K562 (cell line): ENCODE results near the gene CKS2. TPM values are rescaled to one million over a fixed set of nuclear protein-coding genes. Genes with fewer than 3 reads are reported as not detected.

Source experiments
- GMEB1 ChIP-seq: fragments of 250-450 bp; sonication (Bioruptor Pico); IDR thresholded peaks from 2 replicates; pipeline ENCODE4 v1.4.0; 2020; ENCODE audit warnings: mild to moderate bottlenecking
- HNRNPH1 ChIP-seq: fragments of 200-400 bp; formaldehyde crosslinking; optimal IDR thresholded peaks from 2 replicates; pipeline ENCODE3; 2017; ENCODE audit warnings: low read depth, mild to moderate bottlenecking, low read length, moderate library complexity
- KDM5B ChIP-seq: fragments of 200-600 bp; sonication (generic); IDR thresholded peaks from 2 replicates; pipeline ENCODE4 v1.6.1; 2012; ENCODE audit warnings: low read depth, mild to moderate bottlenecking, moderate library complexity, low read length, control low read depth, inconsistent platforms; ENCODE audit not compliant: insufficient replicate concordance
- LARP7 ChIP-seq: fragments of 450-650 bp; IDR thresholded peaks from 2 replicates; pipeline ENCODE4 v1.6.1; 2016
- MCM2 ChIP-seq: fragments of 450-650 bp; IDR thresholded peaks from 2 replicates; pipeline ENCODE4 v1.6.1; 2017; ENCODE audit warnings: low read depth, mild to moderate bottlenecking
- MLX ChIP-seq, 2 experiments: fragments of 450-650 bp in 1 of 2; sonication (generic) in 1 of 2; formaldehyde crosslinking; conservative IDR thresholded peaks; 2 replicates each; pipeline versions ENCODE4 v1.4.0 to v1.8.1; 2020 to 2022; ENCODE audit warnings: mild to moderate bottlenecking in 1 of 2, missing genetic modification reagents in 1 of 2
- MTA1 ChIP-seq: fragments of 450-650 bp; IDR thresholded peaks from 2 replicates; pipeline ENCODE4 v1.6.1; 2017; ENCODE audit warnings: borderline replicate concordance
- MTA3 ChIP-seq: fragments of 450-650 bp; formaldehyde crosslinking; IDR thresholded peaks from 2 replicates; pipeline ENCODE4 v1.6.1; 2017; ENCODE audit warnings: mild to moderate bottlenecking, borderline replicate concordance
- NR2F6 ChIP-seq: fragments of 450-650 bp; formaldehyde crosslinking; IDR thresholded peaks from 2 replicates; pipeline ENCODE4 v1.4.0; 2020; ENCODE audit warnings: mild to moderate bottlenecking
- NR4A1 ChIP-seq, 2 experiments: fragments of 250-450 bp in 1 of 2; fragments of 450-650 bp in 1 of 2; sonication (Bioruptor Pico) in 1 of 2; IDR thresholded peaks; 2 replicates each; pipeline versions ENCODE4 v1.4.0 to v1.6.1; 2016 to 2020; ENCODE audit warnings: mild to moderate bottlenecking in 2 of 2, missing compliant biosample characterization in 1 of 2, missing genetic modification characterization in 1 of 2, moderate library complexity in 1 of 2
- POLR2B ChIP-seq: fragments of 450-650 bp; IDR thresholded peaks from 2 replicates; pipeline ENCODE4 v1.6.1; 2018; ENCODE audit warnings: low read depth; ENCODE audit not compliant: partially characterized antibody
- RHOXF2B ChIP-seq: fragments of 250-450 bp; sonication (Bioruptor Pico); conservative IDR thresholded peaks from 2 replicates; pipeline ENCODE4 v1.5.1; 2021
- SIX5 ChIP-seq, 2 experiments: IDR thresholded peaks; 2 replicates each; pipeline ENCODE4 v1.6.1; 2011; ENCODE audit warnings: low read length in 2 of 2, borderline replicate concordance in 1 of 2, low read depth in 1 of 2, mild to moderate bottlenecking in 1 of 2, moderate library complexity in 1 of 2; ENCODE audit not compliant: insufficient read depth in 1 of 2
- SMARCE1 ChIP-seq: fragments of 450-650 bp; IDR thresholded peaks from 2 replicates; pipeline ENCODE4 v1.7.1; 2016; ENCODE audit warnings: mild to moderate bottlenecking
- SNAPC5 ChIP-seq: fragments of 250-450 bp; sonication (Bioruptor Pico); IDR thresholded peaks from 2 replicates; pipeline ENCODE4 v1.8.0; 2021; ENCODE audit warnings: moderate library complexity, mild to moderate bottlenecking, inconsistent platforms
- TCF3 ChIP-seq: sonication (generic); formaldehyde crosslinking; IDR thresholded peaks from 2 replicates; pipeline ENCODE4 v1.4.0; 2020; ENCODE audit warnings: mild to moderate bottlenecking, missing genetic modification reagents
- TCF7 ChIP-seq: sonication (generic); IDR thresholded peaks from 2 replicates; pipeline ENCODE4 v1.6.1; 2016; ENCODE audit warnings: antibody characterized with exemption, borderline replicate concordance
- TCFL5 ChIP-seq: fragments of 250-450 bp; sonication (Bioruptor Pico); conservative IDR thresholded peaks from 2 replicates; pipeline ENCODE4 v1.6.1; 2021; ENCODE audit warnings: mild to moderate bottlenecking, moderate library complexity, matching md5 sums
- TRIM24 ChIP-seq, 2 experiments: fragments of 450-650 bp; IDR thresholded peaks; 2 replicates each; pipeline ENCODE4 v1.6.1; 2016
- YY1 ChIP-seq, 3 experiments: IDR thresholded peaks; 2 replicates each; pipeline ENCODE4 v1.6.1; 2011; ENCODE audit warnings: low read length in 2 of 3, mild to moderate bottlenecking in 2 of 3, moderate library complexity in 2 of 3, borderline replicate concordance in 1 of 3, control low read depth in 1 of 3, low read depth in 1 of 3; ENCODE audit not compliant: insufficient read depth in 3 of 3, insufficient replicate concordance in 2 of 3, control insufficient read depth in 1 of 3, insufficient read length in 1 of 3; ENCODE audit errors: extremely low read depth in 1 of 3
- ZBTB2 ChIP-seq: fragments of 450-650 bp; IDR thresholded peaks from 2 replicates; pipeline ENCODE4 v1.6.1; 2016; ENCODE audit warnings: antibody characterized with exemption
- ZNF23 ChIP-seq: fragments of 250-450 bp; sonication (Bioruptor Pico); IDR thresholded peaks from 2 replicates; pipeline ENCODE4 v1.4.0; 2020; ENCODE audit warnings: mild to moderate bottlenecking
- ZNF384 ChIP-seq: IDR thresholded peaks from 2 replicates; pipeline ENCODE4 v1.6.1; 2012; ENCODE audit warnings: low read depth, low read length, improper control_type of control experiment
- ZNF445 ChIP-seq: fragments of 250-450 bp; sonication (Bioruptor Pico); IDR thresholded peaks from 2 replicates; pipeline ENCODE4 v1.4.0; 2020; ENCODE audit warnings: low read depth, mild to moderate bottlenecking, moderate library complexity
- polyA plus RNA-seq, 8 experiments: library from polyadenylated mRNA; depleted of rRNA in 4 of 8; stranded (reverse) in 5 of 8; unstranded in 3 of 8; fragments of >200 nt; fragmentation: Nextera tagmentation in 2 of 8; fragmentation: Illumina TruSeq in 1 of 8; extraction: Ambion mirVana in 2 of 8; extraction: Trizol in 1 of 8; gene quantifications; 2 replicates each; pipeline versions ENCODE4 v1.2.1 to v1.2.3, GENCODE V29; 2011 to 2014; ENCODE audit warnings: inconsistent platforms in 1 of 8, missing spikeins in 1 of 8
- total RNA-seq, 7 experiments: library from RNA; depleted of rRNA in 6 of 7; stranded (reverse); fragments of >200 nt in 6 of 7; fragmentation: Illumina TruSeq in 2 of 7; extraction: Trizol in 2 of 7; gene quantifications; 2 replicates each; pipeline versions ENCODE4 v1.2.1 to v1.2.3, GENCODE V29; 2011 to 2021; ENCODE audit warnings: low replicate concordance in 1 of 7

The CKS2 gene
- total and polyA plus RNA-seq, 9 of the 15 experiments (the other 6 are each of a cell fraction or from before 2014, with no cell fraction given) = 123 to 941 (median 321) TPM

GRCh38 chr9:89309608-89310474 lies 1.2 kb upstream of the CKS2 start (continued):
- TF ChIP-seq YY1 (IDR thresholded peaks at IDR 0.05; ENCODE audit: borderline replicate concordance in 1 of 3, control insufficient read depth in 1 of 3, extremely low read depth in 1 of 3, insufficient read depth in 3 of 3, insufficient read length in 1 of 3, insufficient replicate concordance in 2 of 3, low read depth in 1 of 3, low read length in 2 of 3) (peak in 1 of 3 experiments; percentile 44), KDM5B (peak; percentile 85), MLX (CRISPR knock-in tag; conservative IDR thresholded peaks at IDR 0.05) (no peak), TRIM24 (IDR thresholded peaks at IDR 0.05) (no peak), NR4A1 (CRISPR knock-in tag; IDR thresholded peaks at IDR 0.05) (no peak), NR4A1 (tag; IDR thresholded peaks at IDR 0.05) (no peak), ZNF384 (no peak; the same call in 1 of the 2 replicates), NR2F6 (CRISPR knock-in tag) (no peak), LARP7 (no peak), MCM2 (no peak), TCFL5 (CRISPR knock-in tag) (no peak), POLR2B (peak; percentile 83), ZNF23 (no peak), RHOXF2B (CRISPR knock-in tag) (no peak), SMARCE1 (0 out of 2 replicates have a peak, but pooled peaks have one; percentile 12), HNRNPH1 (no peak), ZNF445 (no peak), MTA1 (no peak), ZBTB2 (no peak), TCF7 (no peak), SIX5 (IDR thresholded peaks at IDR 0.05; ENCODE audit: borderline replicate concordance in 1 of 2, insufficient read depth in 1 of 2, low read depth in 1 of 2, low read length in 2 of 2) (no peak), GMEB1 (CRISPR knock-in tag) (no peak), SNAPC5 (CRISPR knock-in tag) (no peak), TCF3 (CRISPR knock-in tag) (no peak), MTA3 (peak; percentile 79; the same call in 1 of the 2 replicates)
